Lower leg skin (tissue), 4 donors: ENCODE measurements around the gene CSMD2. TPM values are rescaled to one million over a fixed set of nuclear protein-coding genes. Genes with fewer than 3 reads are reported as not detected.

ENCODE experiments used
- DNase-seq, 2 donors: peaks; one replicate each; pipeline ENCODE4 v3.0.0-alpha.2; 2019; ENCODE audit warnings: low spot score in 2 of 2
- H3K4me3 ChIP-seq: fragments of 200-600 bp; sonication (generic); 2 replicates; pipeline ENCODE4 v1.5.1; 2017; ENCODE audit warnings: mild to moderate bottlenecking, low read depth; ENCODE audit not compliant: poor library complexity, severe bottlenecking
- CTCF ChIP-seq, 3 donors: fragments of 450-650 bp; IDR thresholded peaks; one replicate each; pipeline ENCODE4 v1.5.1; 2016; ENCODE audit warnings: antibody characterized with exemption in 3 of 3, mild to moderate bottlenecking in 3 of 3, moderate library complexity in 2 of 3
- POLR2A ChIP-seq, 2 donors: fragments of 450-650 bp; IDR thresholded peaks; one replicate each; pipeline ENCODE4 v1.6.1; 2016 to 2017; ENCODE audit warnings: antibody characterized with exemption in 2 of 2, mild to moderate bottlenecking in 1 of 2, moderate library complexity in 1 of 2
- WGBS, 2 donors: methylation state at CpG; one replicate each; pipeline ENCODE4 v1.1.5; 2018; 5-methylcytosine and 5-hydroxymethylcytosine counted together
- intact Hi-C: fragments of 100-400 bp; cut with DNase I; formaldehyde crosslinking; loops from one replicate; pipeline ENCODE4 v1.15.0; 2023; ENCODE audit warnings: low total_unique reads
- total RNA-seq, 4 donors: library from RNA; depleted of rRNA; stranded (reverse); fragments of >200 nt; gene quantifications; one replicate each; pipeline ENCODE4 v1.1.0, GENCODE V29; 2016

CSMD2 gene
- total RNA-seq, 4 donors from 2014 or later = 0.11 to 1.0 TPM; not detected in 2

DNA sequence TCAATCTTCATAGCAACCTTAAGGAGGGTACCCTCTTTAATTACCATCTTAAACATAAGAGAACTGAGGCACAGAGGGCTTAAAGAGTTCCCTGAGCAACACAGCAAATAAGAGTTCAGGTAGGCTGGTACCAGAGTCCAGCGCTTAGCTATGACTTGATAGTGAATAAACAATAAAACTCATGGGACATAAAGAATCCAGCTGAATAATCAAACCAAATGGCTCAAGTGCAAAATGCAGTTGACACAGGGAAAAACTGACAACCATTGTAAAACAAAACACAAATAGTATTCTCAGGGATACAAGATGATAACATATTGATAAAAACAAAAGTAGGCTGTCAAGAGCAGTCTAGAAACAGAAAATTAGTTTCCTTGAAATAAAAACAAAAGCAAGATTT, 478.0 kb downstream of the CSMD2 start:
- intact Hi-C loops = no loop called here
- H3K4me3 ChIP-seq = no peak overlapping the region
- WGBS, 2 donors = 91 to 92% methylated on average over 1 of the region's 1 CpG
- TF ChIP-seq CTCF (IDR thresholded peaks at IDR 0.05) = no peak
- no peak for TF ChIP-seq POLR2A (IDR thresholded peaks at IDR 0.05)
- DNase-seq = no peak

GRCh38 chr1:33686551-33686950, 478.5 kb downstream of the CSMD2 start:
- no peak for DNase-seq
- intact Hi-C loops = no loop called here
- no peak for TF ChIP-seq POLR2A (IDR thresholded peaks at IDR 0.05)
- no peak for TF ChIP-seq CTCF (IDR thresholded peaks at IDR 0.05)
- no peak overlapping the region for H3K4me3 ChIP-seq
- 91 to 92% methylated on average over 1 of the region's 1 CpG for WGBS, 2 donors

DNA sequence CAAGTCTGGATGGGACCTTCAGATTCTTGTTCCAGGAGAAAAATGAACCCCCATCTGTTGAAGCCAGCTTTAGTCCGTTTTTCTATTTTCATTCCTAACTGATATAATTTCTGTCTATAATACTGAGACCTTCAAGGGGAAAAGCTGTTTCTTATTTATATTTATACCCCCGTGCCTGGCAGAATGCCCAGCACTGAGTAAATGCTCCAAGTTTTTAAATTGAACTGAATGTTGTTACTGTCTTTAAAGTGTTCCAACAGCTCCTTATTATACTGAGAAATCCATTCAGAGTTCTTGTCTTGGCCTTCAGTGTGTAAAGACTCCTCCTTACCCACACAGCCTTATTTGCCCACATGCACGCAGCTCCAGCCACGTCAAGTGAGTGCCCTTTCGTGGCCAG, 479.8 kb downstream of the CSMD2 start:
- H3K4me3 ChIP-seq = no peak overlapping the region
- TF ChIP-seq POLR2A (IDR thresholded peaks at IDR 0.05) = no peak
- no peak for TF ChIP-seq CTCF (IDR thresholded peaks at IDR 0.05)
- no peak for DNase-seq
- 41 to 47% methylated on average over 5 of the region's 5 CpGs for WGBS, 2 donors
- intact Hi-C loops = no loop called here

DNA sequence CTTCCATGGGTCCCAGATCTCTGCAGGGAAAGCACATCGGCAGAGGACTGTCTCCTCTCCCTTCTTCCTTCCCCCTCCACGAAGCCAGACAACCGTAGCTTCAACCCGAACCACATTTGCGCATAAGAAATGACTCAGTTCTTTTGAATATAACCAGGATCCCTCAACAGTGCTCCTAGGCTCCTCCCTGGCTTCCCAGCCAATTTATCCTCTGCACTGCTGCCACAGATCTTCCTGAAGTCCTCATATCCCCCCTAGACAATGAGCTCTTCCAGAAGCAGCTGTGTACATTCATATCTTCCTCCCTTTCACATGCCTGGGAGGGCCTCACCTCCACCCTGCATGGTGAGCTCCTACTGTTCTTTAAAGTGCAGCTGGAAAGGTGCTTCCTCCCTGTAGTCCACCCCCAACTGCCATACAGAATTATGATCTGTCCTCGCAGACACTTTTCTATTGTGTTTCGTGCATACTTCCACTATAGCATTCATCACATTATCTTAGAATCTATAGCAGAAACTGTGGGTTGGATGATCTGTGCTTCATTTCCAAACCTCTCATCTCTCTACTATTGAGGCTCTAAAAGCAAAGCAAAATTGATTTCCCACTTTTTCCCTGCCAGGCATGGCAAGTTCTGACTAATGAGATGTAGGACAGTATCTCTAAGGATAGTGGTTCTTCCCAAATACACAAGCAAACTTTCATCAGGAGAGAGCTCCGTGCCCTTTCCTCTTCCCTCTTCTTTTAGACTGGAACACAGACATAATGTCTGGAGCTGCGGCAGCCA, 480.4 kb downstream of the CSMD2 start:
- H3K4me3 ChIP-seq = no peak overlapping the region
- intact Hi-C loops = no loop called here
- TF ChIP-seq POLR2A (IDR thresholded peaks at IDR 0.05) (no peak), CTCF (IDR thresholded peaks at IDR 0.05) (no peak)
- WGBS, 2 donors = 67 to 68% methylated on average over 9 of the region's 9 CpGs
- DNase-seq = no peak

GRCh38 chr1:33683913-33684312, 481.1 kb downstream of the CSMD2 start:
- TF ChIP-seq CTCF (IDR thresholded peaks at IDR 0.05) (no peak), POLR2A (IDR thresholded peaks at IDR 0.05) (no peak)
- no peak for DNase-seq
- 52 to 56% methylated on average over 2 of the region's 2 CpGs for WGBS, 2 donors
- intact Hi-C loops = no loop called here
- no peak overlapping the region for H3K4me3 ChIP-seq

DNA sequence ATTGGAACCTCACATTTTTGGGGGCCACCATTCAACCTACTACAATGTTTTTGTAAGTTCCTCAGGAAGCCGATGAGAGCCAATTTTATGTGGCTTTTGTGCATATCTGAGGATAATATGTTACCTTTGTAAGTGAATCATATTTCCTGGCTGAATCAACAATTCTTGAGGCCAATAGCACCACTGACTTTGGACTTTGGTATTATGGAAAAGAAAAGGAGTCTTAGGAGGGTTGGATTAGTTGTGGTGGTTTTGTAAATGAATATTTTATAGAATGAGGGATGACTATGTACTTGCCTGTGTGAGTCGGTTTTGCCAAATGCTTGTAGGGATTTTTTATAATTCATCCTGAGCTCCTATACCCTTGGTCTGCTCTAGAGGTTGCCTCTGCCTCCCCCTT, 482.7 kb downstream of the CSMD2 start:
- intact Hi-C loops = no loop called here
- WGBS, 2 donors = 86 to 89% methylated on average over 2 of the region's 2 CpGs
- TF ChIP-seq POLR2A (IDR thresholded peaks at IDR 0.05) = no peak
- TF ChIP-seq CTCF (IDR thresholded peaks at IDR 0.05) = no peak
- DNase-seq = no peak
- no peak overlapping the region for H3K4me3 ChIP-seq
